K562 (cell line): Measurements from ENCODE around the gene PSMA8. TPM values are rescaled to one million over a fixed set of nuclear protein-coding genes. Genes with fewer than 3 reads are reported as not detected.

Experiments
- BRF1 ChIP-seq: IDR thresholded peaks from 3 replicates; pipeline ENCODE4 v1.6.1; 2011; ENCODE audit warnings: borderline replicate concordance, mild to moderate bottlenecking; ENCODE audit not compliant: insufficient read length; ENCODE audit errors: extremely low read depth
- CBX8 ChIP-seq: fragments of 200-600 bp; sonication (generic); IDR thresholded peaks from 2 replicates; pipeline ENCODE4 v1.6.1; 2012; ENCODE audit warnings: borderline replicate concordance, mixed run types, low read depth, mild to moderate bottlenecking, moderate library complexity, mixed read lengths, low read length, control low read depth, inconsistent platforms; ENCODE audit not compliant: poor library complexity, severe bottlenecking; ENCODE audit errors: extremely low read depth
- CEBPG ChIP-seq, 3 experiments: fragments of 200-800 bp in 1 of 3; sonication (Bioruptor generic) in 1 of 3; sonication (generic) in 1 of 3; formaldehyde crosslinking in 1 of 3; IDR thresholded peaks in 2 of 3; conservative IDR thresholded peaks in 1 of 3; 2 replicates each; pipeline versions ENCODE4 v1.6.1 to v1.8.0; 2016 to 2022; ENCODE audit warnings: missing compliant biosample characterization in 2 of 3, missing genetic modification characterization in 2 of 3, mild to moderate bottlenecking in 1 of 3, missing genetic modification reagents in 1 of 3
- CHCHD3 ChIP-seq: fragments of 250-450 bp; sonication (Bioruptor Pico); IDR thresholded peaks from 2 replicates; pipeline ENCODE4 v2.1.2; 2022; ENCODE audit warnings: mild to moderate bottlenecking
- CHD2 ChIP-seq: IDR thresholded peaks from 2 replicates; pipeline ENCODE4 v1.6.1; 2011; ENCODE audit warnings: low read depth, low read length
- FOXA3 ChIP-seq, 2 experiments: fragments of 450-650 bp in 1 of 2; sonication (generic) in 1 of 2; formaldehyde crosslinking; IDR thresholded peaks in 1 of 2; conservative IDR thresholded peaks in 1 of 2; 2 replicates each; pipeline versions ENCODE4 v1.4.0 to v1.8.0; 2020 to 2022; ENCODE audit warnings: mild to moderate bottlenecking in 2 of 2, missing genetic modification reagents in 1 of 2
- GABPB2 ChIP-seq: fragments of 250-450 bp; sonication (Bioruptor Pico); conservative IDR thresholded peaks from 2 replicates; pipeline ENCODE4 v1.5.1; 2021; ENCODE audit warnings: mild to moderate bottlenecking
- GTF2F1 ChIP-seq: IDR thresholded peaks from 2 replicates; pipeline ENCODE4 v1.6.1; 2011; ENCODE audit warnings: low read depth, low read length, improper control_type of control experiment
- KDM2B ChIP-seq: fragments of 250-450 bp; sonication (Bioruptor Pico); IDR thresholded peaks from 2 replicates; pipeline ENCODE4 v1.8.0; 2021; ENCODE audit warnings: mild to moderate bottlenecking, moderate library complexity
- KLF1 ChIP-seq: fragments of 450-650 bp; IDR thresholded peaks from 2 replicates; pipeline ENCODE4 v1.6.1; 2016; ENCODE audit warnings: missing genetic modification characterization, missing compliant biosample characterization
- MEIS2 ChIP-seq: fragments of 450-650 bp; IDR thresholded peaks from 2 replicates; pipeline ENCODE4 v1.6.1; 2014; ENCODE audit warnings: mild to moderate bottlenecking; ENCODE audit not compliant: partially characterized antibody
- NCOA2 ChIP-seq, 2 experiments: fragments of 450-650 bp; IDR thresholded peaks; 2 replicates each; pipeline ENCODE4 v1.6.1; 2018; ENCODE audit warnings: mild to moderate bottlenecking in 2 of 2, moderate library complexity in 1 of 2; ENCODE audit not compliant: partially characterized antibody in 2 of 2
- NFRKB ChIP-seq: fragments of 450-650 bp; IDR thresholded peaks from 2 replicates; pipeline ENCODE4 v1.6.1; 2016; ENCODE audit warnings: low read depth
- SNRNP70 ChIP-seq: fragments of 200-400 bp; formaldehyde crosslinking; optimal IDR thresholded peaks from 2 replicates; pipeline ENCODE3; 2017; ENCODE audit warnings: low read depth, low read length
- ZBTB1 ChIP-seq: sonication (generic); formaldehyde crosslinking; IDR thresholded peaks from 2 replicates; pipeline ENCODE4 v1.8.1; 2023; ENCODE audit warnings: missing genetic modification reagents, low read depth, mild to moderate bottlenecking, borderline replicate concordance
- ZBTB17 ChIP-seq: fragments of 450-650 bp; formaldehyde crosslinking; IDR thresholded peaks from 2 replicates; pipeline ENCODE4 v1.4.0; 2020; ENCODE audit warnings: mild to moderate bottlenecking
- ZMIZ1 ChIP-seq, 2 experiments: fragments of 150-350 bp in 1 of 2; IDR thresholded peaks; 2 replicates each; pipeline ENCODE4 v1.6.1; 2012 to 2016; ENCODE audit warnings: low read depth in 2 of 2, low read length in 2 of 2, mild to moderate bottlenecking in 1 of 2, moderate library complexity in 1 of 2
- ZNF253 ChIP-seq: fragments of 250-450 bp; sonication (Bioruptor Pico); conservative IDR thresholded peaks from 2 replicates; pipeline ENCODE4 v1.6.1; 2021; ENCODE audit warnings: mild to moderate bottlenecking
- ZNF77 ChIP-seq: fragments of 250-450 bp; sonication (Bioruptor Pico); IDR thresholded peaks from 2 replicates; pipeline ENCODE4 v1.5.0; 2020
- ZNF780A ChIP-seq: fragments of 250-450 bp; sonication (Bioruptor Pico); IDR thresholded peaks from 2 replicates; pipeline ENCODE4 v1.5.0; 2021; ENCODE audit warnings: mild to moderate bottlenecking
- ZZZ3 ChIP-seq: fragments of 450-650 bp; IDR thresholded peaks from 2 replicates; pipeline ENCODE4 v1.6.1; 2016; ENCODE audit warnings: antibody characterized with exemption, mild to moderate bottlenecking, moderate library complexity
- polyA plus RNA-seq, 8 experiments: library from polyadenylated mRNA; depleted of rRNA in 4 of 8; stranded (reverse) in 5 of 8; unstranded in 3 of 8; fragments of >200 nt; fragmentation: Nextera tagmentation in 2 of 8; fragmentation: Illumina TruSeq in 1 of 8; extraction: Ambion mirVana in 2 of 8; extraction: Trizol in 1 of 8; gene quantifications; 2 replicates each; pipeline versions ENCODE4 v1.2.1 to v1.2.3, GENCODE V29; 2011 to 2014; ENCODE audit warnings: inconsistent platforms in 1 of 8, missing spikeins in 1 of 8
- total RNA-seq, 7 experiments: library from RNA; depleted of rRNA in 6 of 7; stranded (reverse); fragments of >200 nt in 6 of 7; fragmentation: Illumina TruSeq in 2 of 7; extraction: Trizol in 2 of 7; gene quantifications; 2 replicates each; pipeline versions ENCODE4 v1.2.1 to v1.2.3, GENCODE V29; 2011 to 2021; ENCODE audit warnings: low replicate concordance in 1 of 7

Gene PSMA8
- total and polyA plus RNA-seq, 9 of the 15 experiments (the other 6 are each of a cell fraction or from before 2014, with no cell fraction given): not detected

- TF ChIP-seq SNRNP70 (no peak), MEIS2 (peak; percentile 77), NFRKB (peak; percentile 49; the same call in 1 of the 2 replicates), GABPB2 (CRISPR knock-in tag) (no peak), NCOA2 (IDR thresholded peaks at IDR 0.05; ENCODE audit: partially characterized antibody in 2 of 2) (no peak), CHD2 (peak; percentile 34; the same call in 1 of the 2 replicates), ZZZ3 (no peak), FOXA3 (CRISPR knock-in tag; conservative IDR thresholded peaks at IDR 0.05 in 1 of 2, IDR thresholded peaks at IDR 0.05 in 1 of 2) (peak in 1 of 2 experiments; percentile 83; a peak in 2 of 4 replicates), ZNF253 (CRISPR knock-in tag) (no peak), ZBTB1 (CRISPR knock-in tag) (peak; percentile 55; the same call in 1 of the 2 replicates), ZNF780A (CRISPR knock-in tag) (no peak), KLF1 (tag) (peak; percentile 90), CHCHD3 (CRISPR knock-in tag) (no peak), ZNF77 (no peak), ZMIZ1 (IDR thresholded peaks at IDR 0.05; ENCODE audit: low read depth in 2 of 2, low read length in 2 of 2) (0 out of 4 replicates have a peak, but pooled peaks of 1 of the 2 experiments have one; percentile 22), KDM2B (0 out of 2 replicates have a peak, but pooled peaks have one; percentile 45), CEBPG (CRISPR knock-in tag; IDR thresholded peaks at IDR 0.05) (no peak), CEBPG (tag; conservative IDR thresholded peaks at IDR 0.05 in 1 of 2, IDR thresholded peaks at IDR 0.05 in 1 of 2) (no peak), ZBTB17 (peak; percentile 69; the same call in 1 of the 2 replicates), GTF2F1 (peak; percentile 88), CBX8 (no peak), BRF1 (no peak)
These were observed 92.8 kb downstream of the PSMA8 start, which contains the start of gene TAF4B (continued) for GRCh38 chr18:26226229-26227050.
